H1 (cell line): Measurements from ENCODE around the gene TMEM63A. TPM values are rescaled to one million over a fixed set of nuclear protein-coding genes. Genes with fewer than 3 reads are reported as not detected.

Experiments used
- CTCF ChIA-PET: fragments of 300-600 bp; sonication (Branson Sonifier 250); formaldehyde crosslinking; loops from one replicate; lab custom pipeline; 2021; ENCODE audit not compliant: partially characterized antibody; lab: Charles Lee
- POLR2A ChIA-PET: fragments of 300-600 bp; sonication (Branson Sonifier 250); formaldehyde crosslinking; loops from one replicate; lab custom pipeline; 2021; ENCODE audit warnings: inconsistent platforms; ENCODE audit not compliant: partially characterized antibody; lab: Charles Lee
- DNase-seq, 2 experiments: peaks; one replicate each; pipeline versions ENCODE4 v3.0.0 to v3.0.0-alpha.2; 2010 to 2022; ENCODE audit warnings: low spot score in 2 of 2, low read depth in 1 of 2, mixed read lengths in 1 of 2
- FAIRE-seq: peaks from 2 replicates; lab custom pipeline; 2011; peaks lifted over from hg19 to GRCh38; lab: Jason Lieb, UNC
- H2AFZ ChIP-seq: 2 replicates; pipeline ENCODE4 v1.8.1; 2012; ENCODE audit warnings: low read length, inconsistent platforms
- H2AK5ac ChIP-seq: 2 replicates; pipeline ENCODE4 v1.6.1; 2013; ENCODE audit warnings: low read depth, low read length
- H2BK120ac ChIP-seq: replicated peaks from 2 replicates; pipeline ENCODE3; 2013; ENCODE audit warnings: low read depth, low read length, inconsistent platforms
- H2BK12ac ChIP-seq: 2 replicates; pipeline ENCODE4 v1.6.1; 2013; ENCODE audit warnings: low read depth, low read length
- H2BK15ac ChIP-seq: 2 replicates; pipeline ENCODE4 v1.6.1; 2013; ENCODE audit warnings: low read length
- H2BK20ac ChIP-seq: 2 replicates; pipeline ENCODE4 v1.6.1; 2013; ENCODE audit warnings: low read length
- H2BK5ac ChIP-seq: 2 replicates; pipeline ENCODE4 v1.6.1; 2013; ENCODE audit warnings: low read depth, low read length
- H3K14ac ChIP-seq: 2 replicates; pipeline ENCODE4 v1.6.1; 2013; ENCODE audit warnings: inconsistent platforms; ENCODE audit not compliant: insufficient read length
- H3K18ac ChIP-seq: 2 replicates; pipeline ENCODE4 v1.6.1; 2013; ENCODE audit warnings: low read length; ENCODE audit errors: extremely low read depth
- H3K23ac ChIP-seq: 2 replicates; pipeline ENCODE4 v1.6.1; 2013; ENCODE audit warnings: inconsistent platforms; ENCODE audit not compliant: insufficient read length
- H3K23me2 ChIP-seq: 2 replicates; pipeline ENCODE4 v1.6.1; 2013; ENCODE audit warnings: low read depth, low read length
- H3K27ac ChIP-seq: 2 replicates; pipeline ENCODE4 v1.6.1; 2011; ENCODE audit warnings: low read depth, low read length, inconsistent platforms
- H3K27me3 ChIP-seq, 4 experiments: replicated peaks in 1 of 4; 1 replicate in 1 of 4; 2 replicates in 3 of 4; pipeline versions ENCODE4 v1.6.1 to v1.8.1; 2011 to 2013; ENCODE audit warnings: low read length in 3 of 4, mild to moderate bottlenecking in 3 of 4, inconsistent platforms in 2 of 4, mixed read lengths in 2 of 4, moderate library complexity in 1 of 4; ENCODE audit not compliant: control insufficient read depth in 3 of 4, insufficient read depth in 3 of 4; ENCODE audit errors: extremely low read depth in 1 of 4
- H3K36me3 ChIP-seq, 4 experiments: 2 replicates each; pipeline versions ENCODE4 v1.6.1 to v1.8.1; 2011 to 2013; ENCODE audit warnings: mild to moderate bottlenecking in 4 of 4, low read length in 3 of 4, moderate library complexity in 2 of 4, control low read depth in 1 of 4, inconsistent platforms in 1 of 4; ENCODE audit not compliant: insufficient read depth in 4 of 4, control insufficient read depth in 2 of 4
- H3K4ac ChIP-seq: replicated peaks from 2 replicates; pipeline ENCODE3; 2013; ENCODE audit warnings: low read length, low read depth, mixed read lengths, inconsistent platforms; ENCODE audit not compliant: insufficient read length
- H3K4me1 ChIP-seq, 4 experiments: replicated peaks in 1 of 4; 1 replicate in 1 of 4; 2 replicates in 3 of 4; pipeline versions ENCODE4 v1.6.1 to v1.8.1; 2011 to 2013; ENCODE audit warnings: low read length in 3 of 4, inconsistent platforms in 2 of 4, mixed read lengths in 1 of 4; ENCODE audit not compliant: insufficient read depth in 4 of 4, control insufficient read depth in 3 of 4
- H3K4me2 ChIP-seq, 2 experiments: 2 replicates each; pipeline versions ENCODE4 v1.6.1 to v1.8.1; 2011 to 2013; ENCODE audit warnings: low read depth in 2 of 2, low read length in 2 of 2, control low read depth in 1 of 2, inconsistent platforms in 1 of 2, mild to moderate bottlenecking in 1 of 2; ENCODE audit not compliant: insufficient read depth in 1 of 2
- H3K4me3 ChIP-seq, 4 experiments: fragments of 200-600, 300-600 bp in 1 of 4; sonication (generic), shearing (Covaris generic), sonication (Bioruptor Twin) in 1 of 4; 2 replicates each; pipeline versions ENCODE4 v1.5.1 to v1.8.1; 2011 to 2016; ENCODE audit warnings: low read length in 4 of 4, low read depth in 3 of 4, control low read depth in 2 of 4, inconsistent platforms in 2 of 4, mild to moderate bottlenecking in 2 of 4, mixed read lengths in 1 of 4, moderate library complexity in 1 of 4; ENCODE audit not compliant: insufficient read depth in 2 of 4; ENCODE audit errors: extremely low read depth in 1 of 4
- H3K56ac ChIP-seq: replicated peaks from 2 replicates; pipeline ENCODE3; 2013; ENCODE audit warnings: low read depth, mild to moderate bottlenecking, mixed read lengths, low read length, inconsistent platforms; ENCODE audit not compliant: insufficient read length
- H3K79me1 ChIP-seq: 2 replicates; pipeline ENCODE4 v1.6.1; 2013; ENCODE audit warnings: low read depth, low read length, control low read depth
- H3K79me2 ChIP-seq, 2 experiments: 2 replicates each; pipeline versions ENCODE4 v1.6.1 to v1.8.1; 2012 to 2013; ENCODE audit warnings: low read length in 2 of 2, mild to moderate bottlenecking in 2 of 2, inconsistent platforms in 1 of 2; ENCODE audit not compliant: insufficient read depth in 2 of 2, control insufficient read depth in 1 of 2
- H3K9ac ChIP-seq, 4 experiments: replicated peaks in 1 of 4; 1 replicate in 1 of 4; 2 replicates in 3 of 4; pipeline versions ENCODE4 v1.6.1 to v1.8.1; 2011 to 2013; ENCODE audit warnings: low read depth in 3 of 4, low read length in 3 of 4, control low read depth in 2 of 4, mild to moderate bottlenecking in 2 of 4, moderate library complexity in 2 of 4, inconsistent platforms in 1 of 4; ENCODE audit errors: extremely low read depth in 1 of 4
- H3K9me3 ChIP-seq, 2 experiments: 2 replicates each; pipeline versions ENCODE4 v1.6.1 to v1.8.1; 2012 to 2013; ENCODE audit warnings: mild to moderate bottlenecking in 2 of 2, moderate library complexity in 2 of 2, control low read depth in 1 of 2, inconsistent platforms in 1 of 2, low read depth in 1 of 2, low read length in 1 of 2, mixed read lengths in 1 of 2; ENCODE audit not compliant: insufficient read depth in 2 of 2
- H4K20me1 ChIP-seq, 2 experiments: replicated peaks in 1 of 2; 2 replicates each; pipeline versions ENCODE3 to v1.8.1; 2011 to 2013; ENCODE audit warnings: inconsistent platforms in 2 of 2, low read length in 2 of 2, mild to moderate bottlenecking in 1 of 2; ENCODE audit not compliant: insufficient read depth in 2 of 2, control insufficient read depth in 1 of 2
- H4K5ac ChIP-seq: 2 replicates; pipeline ENCODE4 v1.6.1; 2013; ENCODE audit warnings: low read length, low read depth, mixed read lengths, inconsistent platforms; ENCODE audit not compliant: insufficient read length
- H4K8ac ChIP-seq: 2 replicates; pipeline ENCODE4 v1.8.0; 2013; ENCODE audit warnings: mild to moderate bottlenecking, moderate library complexity, low read length, inconsistent platforms; ENCODE audit not compliant: insufficient read depth; ENCODE audit errors: extremely low read depth
- H4K91ac ChIP-seq: replicated peaks from 2 replicates; pipeline ENCODE3; 2013; ENCODE audit warnings: low read length, mixed read lengths, inconsistent platforms; ENCODE audit not compliant: insufficient read length
- CBX8 ChIP-seq: fragments of 300-800, 300-1000 bp; sonication (generic); IDR thresholded peaks from 2 replicates; pipeline ENCODE4 v1.7.1; 2016; ENCODE audit warnings: low read depth, low read length, borderline replicate concordance
- CHD2 ChIP-seq: IDR thresholded peaks from 2 replicates; pipeline ENCODE4 v1.6.1; 2012; ENCODE audit warnings: low read length, improper control_type of control experiment
- CREB1 ChIP-seq: IDR thresholded peaks from 2 replicates; pipeline ENCODE4 v1.6.1; 2012; ENCODE audit warnings: inconsistent platforms
- GTF2F1 ChIP-seq: IDR thresholded peaks from 2 replicates; pipeline ENCODE4 v1.6.1; 2012; ENCODE audit warnings: low read depth, low read length, improper control_type of control experiment, borderline replicate concordance
- JUND ChIP-seq: IDR thresholded peaks from 2 replicates; pipeline ENCODE4 v1.6.1; 2011; ENCODE audit warnings: mild to moderate bottlenecking, improper control_type of control experiment, low read length
- KDM4A ChIP-seq: IDR thresholded peaks from one replicate; pipeline ENCODE4 v1.7.1; 2012; ENCODE audit warnings: low read depth, mild to moderate bottlenecking, moderate library complexity, low read length, inconsistent platforms; ENCODE audit not compliant: severe bottlenecking
- MAFK ChIP-seq: IDR thresholded peaks from 2 replicates; pipeline ENCODE4 v1.6.1; 2012; ENCODE audit warnings: low read depth, mild to moderate bottlenecking, improper control_type of control experiment, low read length
- NANOG ChIP-seq: IDR thresholded peaks from 2 replicates; pipeline ENCODE4 v1.6.1; 2011; ENCODE audit warnings: low read length, low read depth, mild to moderate bottlenecking, inconsistent platforms; ENCODE audit not compliant: insufficient read depth, poor library complexity, severe bottlenecking
- POLR2AphosphoS5 ChIP-seq: IDR thresholded peaks from 2 replicates; pipeline ENCODE4 v1.6.1; 2011; ENCODE audit warnings: low read depth, low read length
- RXRA ChIP-seq: IDR thresholded peaks from 2 replicates; pipeline ENCODE4 v1.6.1; 2011; ENCODE audit warnings: low read depth, mild to moderate bottlenecking, low read length, moderate library complexity; ENCODE audit not compliant: insufficient read depth
- TAF7 ChIP-seq: optimal IDR thresholded peaks from 2 replicates; pipeline ENCODE3; 2011; ENCODE audit warnings: low read depth, mild to moderate bottlenecking, inconsistent platforms, low read length, moderate library complexity, borderline replicate concordance
- ZNF274 ChIP-seq: IDR thresholded peaks from 2 replicates; pipeline ENCODE4 v1.7.0; 2012; ENCODE audit warnings: low read length, borderline replicate concordance; ENCODE audit errors: extremely low read depth
- WGBS, 2 experiments: shearing (Covaris generic) in 1 of 2; methylation state at CpG; one replicate each; pipeline versions ENCODE4 v1.1.6 to v1.1.7; 2013 to 2015; ENCODE audit warnings: low lambda C conversion rate in 2 of 2, mixed read lengths in 2 of 2, inconsistent platforms in 1 of 2, low coverage in 1 of 2, missing lambda C conversion rate in 1 of 2; ENCODE audit not compliant: insufficient replicate concordance in 2 of 2, insufficient coverage in 1 of 2, insufficient read length in 1 of 2; ENCODE audit errors: extremely low coverage in 1 of 2, missing lambda C conversion rate in 1 of 2; 5-methylcytosine and 5-hydroxymethylcytosine counted together
- polyA plus RNA-seq, 7 experiments: library from polyadenylated mRNA; depleted of rRNA in 3 of 7; stranded (reverse) in 5 of 7; unstranded in 2 of 7; fragments of >200 nt in 5 of 7; fragments of 200-250 nt in 2 of 7; gene quantifications; 1 replicate in 5 of 7; 2 replicates in 1 of 7; 4 replicates in 1 of 7; pipeline versions ENCODE4 v1.2.1 to v1.2.3, GENCODE V29; 2011 to 2013; ENCODE audit warnings: missing spikeins in 2 of 7, mixed read lengths in 2 of 7
- total RNA-seq: library from RNA; stranded (reverse); fragmentation: NEBNext Ultra II Directional; extraction: Animal tissue kit (Norgen Biotek cat#: 25700); gene quantifications from 2 replicates; pipeline ENCODE4 v1.2.1, GENCODE V29; 2021
- TF ChIP-seq, protein P1 (sequence below): IDR thresholded peaks from 2 replicates; pipeline ENCODE4 v1.6.1; 2011; ENCODE audit warnings: low read length, improper control_type of control experiment

The TMEM63A gene
- total and polyA plus RNA-seq, 2 of the 8 experiments (the other 6 are each of a cell fraction or from before 2014, with no cell fraction given) = 26.1 to 55.4 TPM

GRCh38 chr1:225818229-225818628, 64.0 kb downstream of the TMEM63A start:
- no peak overlapping the region for H4K5ac ChIP-seq
- H3K79me1 ChIP-seq = peaks cover 8% of the 10 kb centered on the region
- peaks cover 0 to 2% of the 10 kb centered on the region in 2 experiments for H4K20me1 ChIP-seq
- H3K9ac ChIP-seq = peak overlapping the region in 1 of 4 experiments; percentile 41; a peak in 1 of 7 replicates
- POLR2A ChIA-PET = interaction anchor here (0.5 to 13.3 kb wide), 11 partner anchors 8 to 1121 kb away, joined by 3 to 166 read pairs (median 3); partner anchors contain the start of genes EPHX1 and SRP9
- H3K56ac ChIP-seq = no peak overlapping the region
- H3K23me2 ChIP-seq = no peaks in the 10 kb centered on the region
- no peak overlapping the region for H3K23ac ChIP-seq
- WGBS, 2 experiments = 73% methylated on average over 7 of the region's 7 CpGs; no CpG with 5 or more reads in 1 of the 2 experiments
- H2AFZ ChIP-seq = no peak overlapping the region
- H4K8ac ChIP-seq = no peak overlapping the region
- no peaks in the 10 kb centered on the region for H3K9me3 ChIP-seq
- CTCF ChIA-PET = interaction anchor here (0.8 to 2.0 kb wide), 8 partner anchors 8 to 343 kb away, joined by 3 to 6 read pairs (median 4); partner anchors contain the start of genes EPHX1 and SRP9
- peaks cover 11 to 33% (median 23%) of the 10 kb centered on the region in 4 experiments for H3K4me1 ChIP-seq
- FAIRE-seq (no peak), DNase-seq (no peak)
- no peaks in the 10 kb centered on the region; a peak in 1 of 8 replicates for H3K36me3 ChIP-seq
- H2BK15ac ChIP-seq = no peak overlapping the region
- H2BK5ac ChIP-seq = no peak overlapping the region; the same call in 1 of the 2 replicates
- no peak overlapping the region for H3K4ac ChIP-seq
- no peak overlapping the region for H3K4me3 ChIP-seq
- H4K91ac ChIP-seq = peak overlapping the region; percentile 36
- H3K14ac ChIP-seq = no peak overlapping the region
- H2AK5ac ChIP-seq = no peak overlapping the region; the same call in 1 of the 2 replicates
- H2BK12ac ChIP-seq = peak overlapping the region; percentile 52
- H3K27ac ChIP-seq = no peak overlapping the region
- H3K4me2 ChIP-seq = peak overlapping the region in 1 of 2 experiments; percentile 44; a peak in 2 of 4 replicates
- H3K27me3 ChIP-seq = no peaks in the 10 kb centered on the region
- H3K18ac ChIP-seq = no peak overlapping the region
- no peak overlapping the region for H2BK120ac ChIP-seq
- peaks cover 0 to 18% of the 10 kb centered on the region in 2 experiments; a peak in 1 of 4 replicates for H3K79me2 ChIP-seq
- no peak overlapping the region for H2BK20ac ChIP-seq
- no peak for TF ChIP-seq JUND
- TF ChIP-seq, protein P1, sequence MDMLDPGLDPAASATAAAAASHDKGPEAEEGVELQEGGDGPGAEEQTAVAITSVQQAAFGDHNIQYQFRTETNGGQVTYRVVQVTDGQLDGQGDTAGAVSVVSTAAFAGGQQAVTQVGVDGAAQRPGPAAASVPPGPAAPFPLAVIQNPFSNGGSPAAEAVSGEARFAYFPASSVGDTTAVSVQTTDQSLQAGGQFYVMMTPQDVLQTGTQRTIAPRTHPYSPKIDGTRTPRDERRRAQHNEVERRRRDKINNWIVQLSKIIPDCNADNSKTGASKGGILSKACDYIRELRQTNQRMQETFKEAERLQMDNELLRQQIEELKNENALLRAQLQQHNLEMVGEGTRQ = no peak
- no peak for TF ChIP-seq RXRA
- no peak for TF ChIP-seq CBX8
- TF ChIP-seq GTF2F1 = no peak
- TF ChIP-seq TAF7 = no peak
- TF ChIP-seq CREB1 = no peak
- no peak for TF ChIP-seq MAFK
- TF ChIP-seq POLR2AphosphoS5 = no peak
- no peak for TF ChIP-seq CHD2
- TF ChIP-seq ZNF274 = no peak
- TF ChIP-seq NANOG = no peak
- no peak for TF ChIP-seq KDM4A
